Adrenal gland (tissue), 12 donors: ENCODE results near the gene CENPU. TPM values are rescaled to one million over a fixed set of nuclear protein-coding genes. Genes with fewer than 3 reads are reported as not detected.
A peak's percentile ranks its signal among the peaks of the same experiment; 100 is the strongest.

Experiments used
- DNase-seq, 7 donors: peaks; one replicate each; pipeline ENCODE4 v3.0.0-alpha.2; 2019 to 2020
- H3K27ac ChIP-seq, 5 donors: fragments of 200-600 bp; sonication (generic) in 4 of 5; 1 replicate in 3 of 5; 2 replicates in 2 of 5; pipeline versions ENCODE4 v1.5.1 to v1.8.0; 2016 to 2020; ENCODE audit warnings: mild to moderate bottlenecking in 1 of 5
- H3K27me3 ChIP-seq: fragments of 200-600 bp; 2 replicates; pipeline ENCODE4 v1.8.0; 2021
- H3K36me3 ChIP-seq, 2 donors: fragments of 200-600 bp; replicated peaks in 1 of 2; 1 replicate in 1 of 2; 2 replicates in 1 of 2; pipeline versions ENCODE4 v1.5.1 to v1.8.0; 2018 to 2022
- H3K4me1 ChIP-seq, 2 donors: fragments of 200-600 bp; replicated peaks in 1 of 2; 1 replicate in 1 of 2; 2 replicates in 1 of 2; pipeline versions ENCODE4 v1.5.1 to v1.8.0; 2018 to 2021
- H3K4me3 ChIP-seq, 4 donors: fragments of 200-600 bp; sonication (generic) in 3 of 4; one replicate each; pipeline ENCODE4 v1.5.1; 2016 to 2018
- H3K9me3 ChIP-seq, 3 donors: fragments of 200-600 bp; sonication (generic) in 1 of 3; replicated peaks in 1 of 3; 1 replicate in 2 of 3; 2 replicates in 1 of 3; pipeline versions ENCODE4 v1.5.1 to v1.8.0; 2016 to 2021
- POLR2A ChIP-seq, 2 donors: fragments of 450-650 bp; IDR thresholded peaks; one replicate each; pipeline ENCODE4 v1.6.1; 2017; ENCODE audit warnings: antibody characterized with exemption in 2 of 2, mild to moderate bottlenecking in 2 of 2, moderate library complexity in 1 of 2
- WGBS, 4 donors: extraction: QIAGEN DNeasy Blood & Tissue Kit in 2 of 4; methylation state at CpG; one replicate each; pipeline versions ENCODE4 v1.1.5 to v1.1.7; 2013 to 2017; 5-methylcytosine and 5-hydroxymethylcytosine counted together
- intact Hi-C, 2 donors: fragments of 100-400 bp; cut with DNase I; formaldehyde crosslinking; loops; one replicate each; pipeline versions ENCODE4 v1.14.1 to v1.15.0; 2022 to 2023
- polyA plus RNA-seq, 3 donors: library from polyadenylated mRNA; stranded (reverse); fragments of 200-250 nt in 2 of 3; fragments of 350-450 nt in 1 of 3; fragmentation: Illumina TruSeq in 1 of 3; extraction: RNeasy Lipid Tissue Mini Kit (QIAGEN cat#74804) in 1 of 3; gene quantifications; one replicate each; pipeline ENCODE4 v1.2.3, GENCODE V29; 2013 to 2014
- total RNA-seq, 9 donors: library from RNA; depleted of rRNA in 4 of 9; stranded (reverse); fragments of >200 nt in 4 of 9; fragments of 120-200 nt in 1 of 9; fragmentation: NEBNext Ultra II Directional in 1 of 9; extraction: Animal tissue kit (Norgen Biotek cat#: 25700) in 1 of 9; gene quantifications; one replicate each; pipeline versions ENCODE4 v1.1.0 to v1.2.4, GENCODE V29; 2013 to 2023
- TF ChIP-seq, protein P1 (sequence below), 6 experiments: fragments of 450-650 bp in 4 of 6; fragments of 200-600 bp in 2 of 6; sonication (generic) in 1 of 6; IDR thresholded peaks; 1 replicate in 5 of 6; 2 replicates in 1 of 6; pipeline versions ENCODE4 v1.5.1 to v1.8.0; 2016 to 2021; ENCODE audit warnings: antibody characterized with exemption in 6 of 6, mild to moderate bottlenecking in 2 of 6, moderate library complexity in 1 of 6
- donor health status: healthy with polysubstance abuse.
- donor health status: Bipolar disorder and iron deficiency.
- donor health status: DM: yes; HTN: yes; CAD: no.
- donor health status: DM: no; HTN: no; CAD: no.
- donor health status: DM: no; HTN: no; CAD: no.
- donor health status: DM: yes; HTN: yes; CAD: no.

CENPU gene
- total and polyA plus RNA-seq, 12 donors = 0.97 to 15.6 (median 2.9) TPM

DNA sequence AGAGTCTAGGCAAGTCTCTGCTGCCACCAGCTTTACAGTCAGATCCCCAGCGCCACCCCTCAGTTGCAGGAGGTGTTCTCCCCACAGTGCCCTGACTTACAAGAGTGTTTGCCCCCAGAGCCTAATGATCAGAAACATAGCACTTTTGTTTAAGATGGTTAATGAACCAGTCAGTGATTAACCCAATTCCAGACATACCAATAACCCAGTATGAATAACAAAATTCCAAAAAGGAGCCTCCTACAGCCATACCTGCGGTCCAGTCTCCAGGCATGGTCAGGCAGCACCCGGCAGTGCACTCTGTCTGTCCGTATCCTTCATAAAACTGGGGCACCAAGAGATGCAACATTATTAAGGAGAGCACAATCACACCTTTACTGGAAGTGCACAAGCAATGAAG lies 30.7 kb upstream of the CENPU start:
- H3K9me3 ChIP-seq = no peaks in the 10 kb centered on the region
- H3K27ac ChIP-seq = no peak overlapping the region
- WGBS, 4 donors = 97 to 100% (median 98%) methylated on average over 4 of the region's 4 CpGs
- peaks cover 0 to 58% of the 10 kb centered on the region in 2 donors for H3K36me3 ChIP-seq
- no peak overlapping the region for H3K4me3 ChIP-seq
- no peaks in the 10 kb centered on the region for H3K27me3 ChIP-seq
- TF ChIP-seq, protein P1, sequence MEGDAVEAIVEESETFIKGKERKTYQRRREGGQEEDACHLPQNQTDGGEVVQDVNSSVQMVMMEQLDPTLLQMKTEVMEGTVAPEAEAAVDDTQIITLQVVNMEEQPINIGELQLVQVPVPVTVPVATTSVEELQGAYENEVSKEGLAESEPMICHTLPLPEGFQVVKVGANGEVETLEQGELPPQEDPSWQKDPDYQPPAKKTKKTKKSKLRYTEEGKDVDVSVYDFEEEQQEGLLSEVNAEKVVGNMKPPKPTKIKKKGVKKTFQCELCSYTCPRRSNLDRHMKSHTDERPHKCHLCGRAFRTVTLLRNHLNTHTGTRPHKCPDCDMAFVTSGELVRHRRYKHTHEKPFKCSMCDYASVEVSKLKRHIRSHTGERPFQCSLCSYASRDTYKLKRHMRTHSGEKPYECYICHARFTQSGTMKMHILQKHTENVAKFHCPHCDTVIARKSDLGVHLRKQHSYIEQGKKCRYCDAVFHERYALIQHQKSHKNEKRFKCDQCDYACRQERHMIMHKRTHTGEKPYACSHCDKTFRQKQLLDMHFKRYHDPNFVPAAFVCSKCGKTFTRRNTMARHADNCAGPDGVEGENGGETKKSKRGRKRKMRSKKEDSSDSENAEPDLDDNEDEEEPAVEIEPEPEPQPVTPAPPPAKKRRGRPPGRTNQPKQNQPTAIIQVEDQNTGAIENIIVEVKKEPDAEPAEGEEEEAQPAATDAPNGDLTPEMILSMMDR (IDR thresholded peaks at IDR 0.05) = no peak
- TF ChIP-seq POLR2A (IDR thresholded peaks at IDR 0.05) = no peak
- no peaks in the 10 kb centered on the region for H3K4me1 ChIP-seq
- DNase-seq = no peak
- intact Hi-C loops = no loop called here

DNA sequence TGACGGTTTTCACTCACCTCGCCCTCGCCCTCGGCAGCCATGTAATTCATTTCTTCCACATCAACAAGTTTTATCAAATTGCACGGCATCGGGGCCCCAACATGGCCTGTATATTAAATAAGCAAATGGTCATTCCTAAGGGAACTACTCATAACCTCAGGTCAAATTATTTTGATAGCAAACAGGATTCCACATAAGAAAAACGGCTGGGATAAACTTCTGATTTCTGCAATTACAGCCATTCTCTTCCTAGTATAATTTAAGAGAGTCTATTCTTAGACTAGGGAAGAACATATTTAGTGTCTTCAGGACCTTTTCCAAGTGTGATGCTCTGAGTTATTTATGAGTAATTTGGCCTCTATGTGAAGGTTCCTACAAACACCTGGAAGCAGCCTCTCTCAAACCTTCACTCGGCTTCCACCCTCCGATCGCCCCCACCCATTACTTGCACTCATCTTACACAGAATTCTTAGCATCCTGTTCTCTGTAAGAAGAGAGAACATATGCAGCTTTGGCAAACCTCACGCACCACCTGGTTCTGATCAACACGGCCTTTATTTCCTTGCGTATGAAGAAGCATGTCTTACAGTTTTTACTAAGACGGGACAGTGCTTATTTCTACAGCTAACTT lies 29.4 kb upstream of the CENPU start:
- Histone ChIP-seq H3K4me1 (no peaks in the 10 kb centered on the region), H3K36me3 (peaks cover 0 to 50% of the 10 kb centered on the region in 2 donors), H3K4me3 (no peak overlapping the region), H3K9me3 (no peaks in the 10 kb centered on the region), H3K27me3 (no peaks in the 10 kb centered on the region), H3K27ac (peak overlapping the region in 2 of 5 donors; percentile 12 to 20)
- DNase-seq = no peak
- intact Hi-C loops = no loop called here
- no peak for TF ChIP-seq POLR2A (IDR thresholded peaks at IDR 0.05)
- 85 to 88% (median 86%) methylated on average over 14 of the region's 14 CpGs for WGBS, 4 donors

DNA sequence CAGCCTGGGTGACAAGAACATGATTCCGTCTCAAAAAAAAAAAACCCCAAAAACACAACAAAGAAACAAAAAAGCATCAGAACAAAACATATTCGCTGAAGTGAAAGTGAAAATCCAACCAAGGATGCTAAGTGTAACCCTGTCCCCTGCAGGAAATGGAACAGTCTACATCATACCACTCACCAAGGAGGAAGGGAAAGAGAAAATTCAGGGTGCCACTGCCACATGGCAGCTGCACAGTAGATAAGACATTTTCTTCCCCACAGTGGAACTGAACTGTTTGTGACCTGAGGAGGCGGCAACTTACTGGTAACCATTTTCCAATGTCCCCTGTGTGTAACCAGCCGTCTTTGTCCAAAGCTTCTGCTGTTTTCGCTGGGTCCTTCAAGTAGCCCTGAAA lies 28.2 kb upstream of the CENPU start:
- H3K4me1 ChIP-seq = no peaks in the 10 kb centered on the region
- 79 to 86% (median 82%) methylated on average over 5 of the region's 5 CpGs for WGBS, 4 donors
- H3K36me3 ChIP-seq = peaks cover 0 to 42% of the 10 kb centered on the region in 2 donors
- H3K27me3 ChIP-seq = no peaks in the 10 kb centered on the region
- no peak overlapping the region for H3K27ac ChIP-seq
- intact Hi-C loops = no loop called here
- H3K4me3 ChIP-seq = no peak overlapping the region
- no peaks in the 10 kb centered on the region for H3K9me3 ChIP-seq
- no peak for DNase-seq
- TF ChIP-seq, protein P1 (IDR thresholded peaks at IDR 0.05) = no peak
- TF ChIP-seq POLR2A (IDR thresholded peaks at IDR 0.05) = no peak

DNA sequence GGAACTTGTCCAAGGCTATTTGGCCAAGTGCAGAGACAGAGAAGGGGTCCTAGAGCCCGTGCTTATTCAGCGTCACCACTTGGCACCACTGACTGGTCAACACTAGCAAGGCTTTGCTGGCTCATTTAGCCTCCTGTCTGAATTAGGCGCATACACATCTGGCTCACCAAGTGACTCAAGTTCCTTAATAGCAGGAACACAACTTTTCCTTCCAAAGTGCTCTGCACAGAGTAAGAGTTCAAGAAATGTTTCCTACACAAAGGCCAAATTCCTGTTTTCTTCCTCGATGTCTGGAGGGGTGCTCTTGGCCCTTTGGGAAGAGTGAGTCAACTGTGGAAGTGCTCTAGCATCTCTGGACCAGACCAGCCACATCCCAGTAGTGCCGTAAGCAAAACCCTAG lies 26.8 kb upstream of the CENPU start:
- Histone ChIP-seq H3K27me3 (no peaks in the 10 kb centered on the region), H3K4me3 (no peak overlapping the region), H3K36me3 (peaks cover 0 to 42% of the 10 kb centered on the region in 2 donors), H3K4me1 (peaks cover 0 to 3% of the 10 kb centered on the region in 2 donors), H3K9me3 (no peaks in the 10 kb centered on the region), H3K27ac (no peak overlapping the region)
- DNase-seq = no peak
- intact Hi-C loops = no loop called here
- 83 to 97% (median 95%) methylated on average over 5 of the region's 5 CpGs for whole genome bisulfite sequencing, 4 donors
- TF ChIP-seq, protein P1 (IDR thresholded peaks at IDR 0.05) = no peak
- no peak for TF ChIP-seq POLR2A (IDR thresholded peaks at IDR 0.05)

DNA sequence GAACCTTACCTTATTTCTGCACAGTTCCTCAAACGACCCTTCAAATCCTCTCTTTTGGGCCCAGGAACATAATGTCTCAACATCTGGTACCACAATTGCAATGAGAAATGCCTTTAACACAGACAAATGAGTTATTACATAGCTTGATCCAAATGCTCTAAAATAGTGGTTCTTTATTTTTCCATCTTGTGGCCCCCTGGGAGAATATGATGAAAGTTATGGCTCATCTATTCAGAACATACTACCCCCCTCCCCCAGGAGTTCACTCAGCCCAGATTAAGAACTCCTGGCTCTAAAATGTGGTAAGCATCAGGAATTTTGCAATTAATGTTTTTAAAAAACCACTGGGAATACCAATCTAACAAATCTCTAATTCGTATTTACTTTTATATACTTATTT lies 23.9 kb upstream of the CENPU start:
- H3K36me3 ChIP-seq = peaks cover 0 to 32% of the 10 kb centered on the region in 2 donors
- H3K27ac ChIP-seq = no peak overlapping the region
- WGBS, 4 donors = 33 to 52% (median 37%) methylated on average over 2 of the region's 2 CpGs
- H3K4me3 ChIP-seq = no peak overlapping the region
- no peak for DNase-seq
- no peaks in the 10 kb centered on the region for H3K9me3 ChIP-seq
- peaks cover 0 to 6% of the 10 kb centered on the region in 2 donors for H3K4me1 ChIP-seq
- no peaks in the 10 kb centered on the region for H3K27me3 ChIP-seq
- intact Hi-C loops = no loop called here
- TF ChIP-seq, protein P1 (IDR thresholded peaks at IDR 0.05) = no peak
- no peak for TF ChIP-seq POLR2A (IDR thresholded peaks at IDR 0.05)
